ENCODE data around the gene TNFSF12. TPM values are rescaled to one million over a fixed set of nuclear protein-coding genes. Genes with fewer than 3 reads are reported as not detected.

Gene TNFSF12
- total RNA-seq, 1 donor from 2014 or later: 15.0 TPM

DNA sequence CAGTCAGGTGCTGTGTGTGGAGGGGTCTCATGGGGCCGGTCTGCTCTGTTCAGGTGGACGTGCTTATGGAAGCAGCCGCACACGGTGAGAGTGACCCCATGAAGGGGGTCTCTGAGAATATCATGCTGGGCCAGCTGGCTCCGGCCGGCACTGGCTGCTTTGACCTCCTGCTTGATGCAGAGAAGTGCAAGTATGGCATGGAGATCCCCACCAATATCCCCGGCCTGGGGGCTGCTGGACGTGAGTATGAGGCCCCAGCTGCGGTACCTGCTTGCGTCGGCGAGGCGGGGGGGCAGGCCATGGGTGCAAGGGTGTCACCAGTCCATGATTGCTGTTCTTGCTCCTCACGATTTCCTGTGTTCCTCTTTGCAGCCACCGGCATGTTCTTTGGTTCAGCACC, 36.8 kb upstream of the TNFSF12 start:
- H3K4me1 Mint-ChIP-seq (ENCODE audit: unreplicated experiment): no peaks in the 10 kb centered on the region
- no peaks in the 10 kb centered on the region for H3K9me3 Mint-ChIP-seq (ENCODE audit: unreplicated experiment)
- no peaks in the 10 kb centered on the region for H3K27me3 Mint-ChIP-seq (ENCODE audit: unreplicated experiment)
- H3K36me3 Mint-ChIP-seq (ENCODE audit: unreplicated experiment): peaks cover 47% of the 10 kb centered on the region
- no peak for DNase-seq (ENCODE audit: extremely low spot score, unreplicated experiment)
- TF ChIP-seq, protein P1, sequence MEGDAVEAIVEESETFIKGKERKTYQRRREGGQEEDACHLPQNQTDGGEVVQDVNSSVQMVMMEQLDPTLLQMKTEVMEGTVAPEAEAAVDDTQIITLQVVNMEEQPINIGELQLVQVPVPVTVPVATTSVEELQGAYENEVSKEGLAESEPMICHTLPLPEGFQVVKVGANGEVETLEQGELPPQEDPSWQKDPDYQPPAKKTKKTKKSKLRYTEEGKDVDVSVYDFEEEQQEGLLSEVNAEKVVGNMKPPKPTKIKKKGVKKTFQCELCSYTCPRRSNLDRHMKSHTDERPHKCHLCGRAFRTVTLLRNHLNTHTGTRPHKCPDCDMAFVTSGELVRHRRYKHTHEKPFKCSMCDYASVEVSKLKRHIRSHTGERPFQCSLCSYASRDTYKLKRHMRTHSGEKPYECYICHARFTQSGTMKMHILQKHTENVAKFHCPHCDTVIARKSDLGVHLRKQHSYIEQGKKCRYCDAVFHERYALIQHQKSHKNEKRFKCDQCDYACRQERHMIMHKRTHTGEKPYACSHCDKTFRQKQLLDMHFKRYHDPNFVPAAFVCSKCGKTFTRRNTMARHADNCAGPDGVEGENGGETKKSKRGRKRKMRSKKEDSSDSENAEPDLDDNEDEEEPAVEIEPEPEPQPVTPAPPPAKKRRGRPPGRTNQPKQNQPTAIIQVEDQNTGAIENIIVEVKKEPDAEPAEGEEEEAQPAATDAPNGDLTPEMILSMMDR (IDR thresholded peaks at IDR 0.05): no peak
- H3K4me3 Mint-ChIP-seq (ENCODE audit: unreplicated experiment): no peak overlapping the region
- H3K27ac Mint-ChIP-seq (ENCODE audit: unreplicated experiment): no peak overlapping the region

DNA sequence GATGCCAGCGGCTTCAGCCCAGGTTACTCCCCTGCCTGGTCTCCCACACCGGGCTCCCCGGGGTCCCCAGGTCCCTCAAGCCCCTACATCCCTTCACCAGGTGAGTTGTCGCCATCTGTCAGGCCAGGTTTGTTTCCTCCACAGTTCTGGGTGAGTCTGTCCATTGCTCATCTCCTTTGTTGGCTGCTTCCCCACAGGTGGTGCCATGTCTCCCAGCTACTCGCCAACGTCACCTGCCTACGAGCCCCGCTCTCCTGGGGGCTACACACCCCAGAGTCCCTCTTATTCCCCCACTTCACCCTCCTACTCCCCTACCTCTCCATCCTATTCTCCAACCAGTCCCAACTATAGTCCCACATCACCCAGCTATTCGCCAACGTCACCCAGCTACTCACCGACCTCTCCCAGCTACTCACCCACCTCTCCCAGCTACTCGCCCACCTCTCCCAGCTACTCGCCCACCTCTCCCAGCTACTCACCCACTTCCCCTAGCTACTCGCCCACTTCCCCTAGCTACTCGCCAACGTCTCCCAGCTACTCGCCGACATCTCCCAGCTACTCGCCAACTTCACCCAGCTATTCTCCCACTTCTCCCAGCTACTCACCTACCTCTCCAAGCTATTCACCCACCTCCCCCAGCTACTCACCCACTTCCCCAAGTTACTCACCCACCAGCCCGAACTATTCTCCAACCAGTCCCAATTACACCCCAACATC, 35.9 kb upstream of the TNFSF12 start:
- Mint-ChIP-seq H3K27me3 (ENCODE audit: unreplicated experiment) (no peaks in the 10 kb centered on the region), H3K4me1 (ENCODE audit: unreplicated experiment) (no peaks in the 10 kb centered on the region), H3K9me3 (ENCODE audit: unreplicated experiment) (no peaks in the 10 kb centered on the region), H3K36me3 (ENCODE audit: unreplicated experiment) (peaks cover 45% of the 10 kb centered on the region), H3K4me3 (ENCODE audit: unreplicated experiment) (no peak overlapping the region), H3K27ac (ENCODE audit: unreplicated experiment) (no peak overlapping the region)
- TF ChIP-seq, protein P1 (IDR thresholded peaks at IDR 0.05): no peak
- no peak for DNase-seq (ENCODE audit: extremely low spot score, unreplicated experiment)

DNA sequence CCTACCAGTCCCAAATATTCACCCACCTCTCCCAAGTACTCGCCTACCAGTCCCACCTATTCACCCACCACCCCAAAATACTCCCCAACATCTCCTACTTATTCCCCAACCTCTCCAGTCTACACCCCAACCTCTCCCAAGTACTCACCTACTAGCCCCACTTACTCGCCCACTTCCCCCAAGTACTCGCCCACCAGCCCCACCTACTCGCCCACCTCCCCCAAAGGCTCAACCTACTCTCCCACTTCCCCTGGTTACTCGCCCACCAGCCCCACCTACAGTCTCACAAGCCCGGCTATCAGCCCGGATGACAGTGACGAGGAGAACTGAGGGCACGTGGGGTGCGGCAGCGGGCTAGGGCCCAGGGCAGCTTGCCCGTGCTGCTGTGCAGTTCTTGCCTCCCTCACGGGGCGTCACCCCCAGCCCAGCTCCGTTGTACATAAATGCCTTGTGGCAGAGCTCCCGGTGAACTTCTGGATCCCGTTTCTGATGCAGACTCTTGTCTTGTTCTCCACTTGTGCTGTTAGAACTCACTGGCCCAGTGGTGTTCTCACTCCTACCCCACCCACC, 34.9 kb upstream of the TNFSF12 start:
- H3K9me3 Mint-ChIP-seq (ENCODE audit: unreplicated experiment): no peaks in the 10 kb centered on the region
- DNase-seq (ENCODE audit: extremely low spot score, unreplicated experiment): no peak
- H3K27me3 Mint-ChIP-seq (ENCODE audit: unreplicated experiment): no peaks in the 10 kb centered on the region
- H3K4me3 Mint-ChIP-seq (ENCODE audit: unreplicated experiment): no peak overlapping the region
- H3K27ac Mint-ChIP-seq (ENCODE audit: unreplicated experiment): no peak overlapping the region
- H3K36me3 Mint-ChIP-seq (ENCODE audit: unreplicated experiment): peaks cover 36% of the 10 kb centered on the region
- no peaks in the 10 kb centered on the region for H3K4me1 Mint-ChIP-seq (ENCODE audit: unreplicated experiment)
- TF ChIP-seq, protein P1 (IDR thresholded peaks at IDR 0.05): no peak

DNA sequence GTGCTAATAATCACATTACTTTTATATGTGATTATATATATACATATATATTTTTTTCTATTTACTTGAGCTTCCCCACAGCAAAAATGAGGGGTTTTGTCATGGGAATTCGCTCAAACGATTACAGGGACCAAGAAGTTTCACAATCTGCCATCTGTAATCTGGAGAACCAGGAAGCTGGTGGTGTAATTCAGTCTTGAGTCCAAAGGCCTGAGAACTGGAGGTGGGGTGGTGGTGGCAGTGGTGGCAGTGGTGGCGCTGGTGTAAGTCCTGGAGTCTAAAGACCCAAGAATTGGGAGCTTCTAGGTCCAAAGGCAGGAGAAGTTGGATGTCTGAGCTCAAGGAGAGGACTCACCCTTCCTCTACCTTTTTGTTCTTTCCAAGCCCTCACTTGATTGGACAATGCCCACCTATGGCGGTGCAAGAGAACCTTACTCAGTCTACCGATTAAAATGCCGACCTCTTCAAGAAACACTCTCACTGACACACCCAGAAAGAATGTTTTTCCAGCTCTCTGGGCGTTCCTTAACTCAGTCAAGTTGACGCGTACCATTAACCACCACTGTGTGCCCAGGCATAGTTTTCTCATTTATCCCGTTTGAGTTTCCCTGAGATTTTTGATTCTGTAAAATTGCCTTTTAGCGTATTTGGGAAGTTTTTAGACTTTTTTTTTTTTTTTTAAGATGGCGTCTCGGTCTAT, 32.8 kb upstream of the TNFSF12 start:
- H3K27me3 Mint-ChIP-seq (ENCODE audit: unreplicated experiment): no peaks in the 10 kb centered on the region
- no peak overlapping the region for H3K4me3 Mint-ChIP-seq (ENCODE audit: unreplicated experiment)
- H3K4me1 Mint-ChIP-seq (ENCODE audit: unreplicated experiment): no peaks in the 10 kb centered on the region

More for the DNA sequence above, 32.8 kb upstream of the TNFSF12 start:
- Mint-ChIP-seq H3K27ac (ENCODE audit: unreplicated experiment) (no peak overlapping the region), H3K36me3 (ENCODE audit: unreplicated experiment) (peaks cover 24% of the 10 kb centered on the region), H3K9me3 (ENCODE audit: unreplicated experiment) (no peaks in the 10 kb centered on the region)
- TF ChIP-seq, protein P1 (IDR thresholded peaks at IDR 0.05): no peak
- no peak for DNase-seq (ENCODE audit: extremely low spot score, unreplicated experiment)
